Loucy (cell line): ENCODE data around the gene CDH22.

Source experiments
- H2AFZ ChIP-seq: fragments of 200-600 bp; sonication (generic); 2 replicates; pipeline ENCODE4 v1.6.0; 2016; ENCODE audit warnings: antibody characterized with exemption, mild to moderate bottlenecking, low read length, moderate library complexity
- H3F3A ChIP-seq: fragments of 200-600 bp; 2 replicates; pipeline ENCODE4 v1.6.0; 2016; ENCODE audit warnings: antibody characterized with exemption, low read depth, mild to moderate bottlenecking
- H3K27me3 ChIP-seq: fragments of 200-600 bp; sonication (generic); 2 replicates; pipeline ENCODE4 v1.6.1; 2014; ENCODE audit warnings: low read length, mild to moderate bottlenecking; ENCODE audit not compliant: insufficient read depth, poor library complexity, severe bottlenecking
- H3K36me3 ChIP-seq: fragments of 200-600 bp; sonication (generic); 2 replicates; pipeline ENCODE4 v1.6.1; 2016; ENCODE audit warnings: low read length; ENCODE audit not compliant: insufficient read depth
- H3K4me1 ChIP-seq: fragments of 200-600 bp; sonication (generic); 2 replicates; pipeline ENCODE4 v1.5.1; 2014; ENCODE audit warnings: low read length, mild to moderate bottlenecking; ENCODE audit not compliant: insufficient read depth, poor library complexity, severe bottlenecking
- H3K4me2 ChIP-seq: fragments of 200-600 bp; sonication (generic); 2 replicates; pipeline ENCODE4 v1.6.0; 2014; ENCODE audit warnings: antibody characterized with exemption, low read length, low read depth, mild to moderate bottlenecking; ENCODE audit not compliant: poor library complexity, severe bottlenecking
- H3K4me3 ChIP-seq: fragments of 200-600 bp; sonication (generic); 2 replicates; pipeline ENCODE4 v1.5.1; 2014; ENCODE audit warnings: low read length, mild to moderate bottlenecking, mixed read lengths; ENCODE audit not compliant: poor library complexity, severe bottlenecking
- H3K79me2 ChIP-seq: fragments of 200-600 bp; sonication (generic); 2 replicates; pipeline ENCODE4 v1.6.1; 2014; ENCODE audit warnings: low read length; ENCODE audit not compliant: insufficient read depth
- H3K9ac ChIP-seq: fragments of 200-600 bp; sonication (generic); 2 replicates; pipeline ENCODE4 v1.6.0; 2014; ENCODE audit warnings: mild to moderate bottlenecking, low read depth, low read length, moderate library complexity; ENCODE audit not compliant: poor library complexity, severe bottlenecking
- H3K9me2 ChIP-seq: fragments of 200-600 bp; sonication (generic); replicated peaks from 2 replicates; pipeline ENCODE4 v1.6.1; 2016; ENCODE audit warnings: low read depth, low read length, mixed read lengths
- H3K9me3 ChIP-seq: fragments of 200-600 bp; sonication (generic); 2 replicates; pipeline ENCODE4 v1.6.1; 2014; ENCODE audit warnings: mild to moderate bottlenecking, antibody characterized with exemption, low read length, low read depth; ENCODE audit not compliant: insufficient read depth
- H4K20me1 ChIP-seq: fragments of 200-600 bp; sonication (generic); 2 replicates; pipeline ENCODE4 v1.6.0; 2014; ENCODE audit warnings: antibody characterized with exemption, low read length, mild to moderate bottlenecking; ENCODE audit not compliant: insufficient read depth, poor library complexity, severe bottlenecking
- CTCF ChIP-seq: fragments of 200-600 bp; sonication (generic); conservative IDR thresholded peaks from 2 replicates; pipeline ENCODE4 v1.5.1; 2014; ENCODE audit warnings: mild to moderate bottlenecking, antibody characterized with exemption, low read length
- EZH2phosphoT487 ChIP-seq: fragments of 200-600 bp; IDR thresholded peaks from 2 replicates; pipeline ENCODE4 v1.6.1; 2018; ENCODE audit warnings: antibody characterized with exemption, mild to moderate bottlenecking, moderate library complexity, borderline replicate concordance

Gene CDH22

DNA sequence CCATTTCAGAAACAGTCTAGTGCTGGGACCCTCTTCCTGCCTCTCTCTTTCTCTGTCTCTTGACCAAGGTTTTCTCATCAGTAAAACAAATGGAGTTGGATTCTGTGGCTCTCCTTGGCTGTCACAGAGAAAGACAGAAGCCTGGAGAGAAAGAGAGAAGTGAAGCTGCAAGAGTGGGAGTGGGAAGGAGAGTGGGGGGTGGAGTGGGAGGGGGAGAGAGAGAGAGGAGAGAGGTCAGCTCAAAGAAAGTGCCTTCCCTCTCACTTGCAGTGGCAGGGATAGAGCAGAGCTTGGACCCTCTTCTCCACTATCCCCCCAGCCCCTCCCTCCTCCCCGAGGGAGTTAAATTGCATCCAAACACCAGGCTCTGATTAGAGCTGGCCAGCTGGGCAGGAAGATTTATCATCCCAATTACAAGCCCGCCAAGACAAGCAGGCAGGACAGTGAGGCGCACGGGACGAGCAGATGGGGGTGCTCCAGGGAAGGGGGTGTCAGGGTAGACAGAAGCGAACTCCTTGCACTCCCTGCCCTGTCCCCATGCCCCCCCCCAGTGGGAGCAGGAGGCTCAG, 115.8 kb downstream of the CDH22 start:
- H3K27me3 ChIP-seq = no peaks in the 10 kb centered on the region
- no peaks in the 10 kb centered on the region for H3K4me1 ChIP-seq

GRCh38 chr20:46191611-46192010, 116.7 kb downstream of the CDH22 start:
- no peaks in the 10 kb centered on the region for H3K27me3 ChIP-seq
- no peaks in the 10 kb centered on the region for H3K4me1 ChIP-seq
- no peak overlapping the region for H3K9ac ChIP-seq
- H3K9me3 ChIP-seq = no peaks in the 10 kb centered on the region
- no peaks in the 10 kb centered on the region for H3K9me2 ChIP-seq
- no peak overlapping the region for H2AFZ ChIP-seq
- H3K4me3 ChIP-seq = no peak overlapping the region
- no peaks in the 10 kb centered on the region for H3F3A ChIP-seq
- H3K4me2 ChIP-seq = no peak overlapping the region
- no peaks in the 10 kb centered on the region for H4K20me1 ChIP-seq
- H3K36me3 ChIP-seq = no peaks in the 10 kb centered on the region
- TF ChIP-seq CTCF (no peak), EZH2phosphoT487 (no peak)
- H3K79me2 ChIP-seq = no peaks in the 10 kb centered on the region

More for the DNA sequence above, 115.8 kb downstream of the CDH22 start:
- Histone ChIP-seq H3F3A (no peaks in the 10 kb centered on the region), H3K4me2 (no peak overlapping the region), H3K79me2 (no peaks in the 10 kb centered on the region), H3K9ac (no peak overlapping the region), H3K9me3 (no peaks in the 10 kb centered on the region), H4K20me1 (no peaks in the 10 kb centered on the region), H3K36me3 (no peaks in the 10 kb centered on the region), H3K9me2 (no peaks in the 10 kb centered on the region), H3K4me3 (no peak overlapping the region), H2AFZ (no peak overlapping the region)
- TF ChIP-seq EZH2phosphoT487 (no peak), CTCF (no peak)

- no peak overlapping the region for H3K4me3 ChIP-seq
- H3F3A ChIP-seq = no peaks in the 10 kb centered on the region
- no peak overlapping the region for H3K4me2 ChIP-seq
- no peaks in the 10 kb centered on the region for H3K79me2 ChIP-seq
- H2AFZ ChIP-seq = no peak overlapping the region
- H3K9me3 ChIP-seq = no peaks in the 10 kb centered on the region
- no peaks in the 10 kb centered on the region for H4K20me1 ChIP-seq
- H3K4me1 ChIP-seq = no peaks in the 10 kb centered on the region
- H3K27me3 ChIP-seq = no peaks in the 10 kb centered on the region
- TF ChIP-seq CTCF = no peak
- no peak for TF ChIP-seq EZH2phosphoT487
- no peaks in the 10 kb centered on the region for H3K9me2 ChIP-seq
- no peak overlapping the region for H3K9ac ChIP-seq
- no peaks in the 10 kb centered on the region for H3K36me3 ChIP-seq
These were observed 117.1 kb downstream of the CDH22 start for GRCh38 chr20:46191168-46191540.
